Epidermal melanocyte (primary cell): ENCODE results near the gene ACKR1.

Source experiments
- DNase-seq: peaks from one replicate; pipeline ENCODE4 v3.0.0; 2011; ENCODE audit warnings: low spot score; ENCODE audit not compliant: insufficient read length

Gene ACKR1

DNA sequence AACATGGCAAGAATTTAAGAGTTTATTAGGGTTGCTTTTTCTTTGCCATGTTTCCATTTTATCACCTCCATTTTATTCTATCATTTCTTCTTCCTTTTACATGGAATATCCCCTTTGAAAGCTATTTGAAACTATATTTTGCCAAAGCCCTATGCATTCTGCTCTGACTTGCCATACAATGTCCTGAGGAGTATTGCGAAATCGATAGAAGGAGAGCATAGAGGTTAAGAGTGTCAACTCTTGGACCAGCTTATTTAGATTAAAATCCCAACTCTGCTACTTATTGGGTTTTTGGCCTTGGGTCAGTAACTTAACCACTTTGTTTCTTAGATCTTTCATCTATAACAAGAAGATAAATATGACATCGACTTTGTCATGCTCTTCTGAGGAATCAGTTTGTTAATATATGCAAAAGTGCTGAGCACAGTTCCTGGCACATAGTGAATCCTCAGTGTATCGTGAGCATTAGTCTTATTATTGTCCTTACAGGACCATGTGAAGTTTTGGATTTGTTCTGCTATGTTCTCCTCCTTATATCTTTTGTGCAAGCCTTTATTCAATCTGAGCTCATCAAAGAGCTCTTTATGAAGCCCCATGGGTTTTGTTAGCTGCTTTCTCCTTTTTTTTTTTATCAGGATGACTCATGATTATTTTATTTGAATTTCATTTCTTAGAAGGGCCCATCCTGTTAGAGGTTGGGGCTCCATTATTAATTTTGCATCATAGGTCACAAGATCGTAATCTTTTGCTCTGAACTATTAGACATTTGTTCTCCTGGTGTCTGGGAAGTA lies 17.6 kb downstream of the ACKR1 start:
- DNase-seq, result no peak

DNA sequence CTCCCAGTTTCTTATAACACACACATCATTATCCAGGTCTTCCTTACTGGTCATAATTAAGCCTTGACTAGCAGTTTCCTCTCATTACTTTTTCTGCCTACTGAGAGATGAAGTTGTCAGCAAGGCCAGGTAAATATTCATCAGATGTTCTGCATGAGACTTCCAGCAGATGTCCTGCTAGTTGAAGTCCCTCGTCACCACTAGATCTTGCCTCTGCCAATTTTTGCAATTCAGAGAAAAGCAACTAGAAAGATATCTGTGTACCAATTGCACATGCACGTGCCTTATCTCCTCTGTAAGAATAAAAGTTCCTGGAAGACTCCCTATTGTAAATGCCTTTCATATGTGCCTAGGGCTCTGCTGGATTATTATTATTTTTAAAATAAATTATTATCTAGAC lies 18.3 kb downstream of the ACKR1 start:
- DNase-seq, result no peak

DNA sequence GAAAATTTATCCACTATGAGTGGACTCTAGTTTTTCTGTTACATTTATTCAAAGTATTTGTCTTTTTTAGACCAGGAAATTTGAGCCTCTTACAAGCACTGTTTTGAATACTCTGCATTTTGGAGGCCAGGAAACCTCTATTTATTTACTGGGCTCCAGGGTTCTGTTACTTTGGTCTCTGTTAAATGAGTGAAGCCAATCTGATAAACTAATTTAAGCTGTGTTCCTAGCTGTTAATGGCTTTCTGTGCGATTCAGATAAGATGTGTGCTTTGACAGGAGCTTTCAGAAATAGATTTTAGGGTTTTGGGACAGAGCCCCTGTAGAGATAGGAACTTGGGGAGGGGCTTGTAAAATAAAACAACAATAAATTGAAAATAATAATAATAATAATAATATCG lies 23.9 kb downstream of the ACKR1 start:
- no peak for DNase-seq

DNA sequence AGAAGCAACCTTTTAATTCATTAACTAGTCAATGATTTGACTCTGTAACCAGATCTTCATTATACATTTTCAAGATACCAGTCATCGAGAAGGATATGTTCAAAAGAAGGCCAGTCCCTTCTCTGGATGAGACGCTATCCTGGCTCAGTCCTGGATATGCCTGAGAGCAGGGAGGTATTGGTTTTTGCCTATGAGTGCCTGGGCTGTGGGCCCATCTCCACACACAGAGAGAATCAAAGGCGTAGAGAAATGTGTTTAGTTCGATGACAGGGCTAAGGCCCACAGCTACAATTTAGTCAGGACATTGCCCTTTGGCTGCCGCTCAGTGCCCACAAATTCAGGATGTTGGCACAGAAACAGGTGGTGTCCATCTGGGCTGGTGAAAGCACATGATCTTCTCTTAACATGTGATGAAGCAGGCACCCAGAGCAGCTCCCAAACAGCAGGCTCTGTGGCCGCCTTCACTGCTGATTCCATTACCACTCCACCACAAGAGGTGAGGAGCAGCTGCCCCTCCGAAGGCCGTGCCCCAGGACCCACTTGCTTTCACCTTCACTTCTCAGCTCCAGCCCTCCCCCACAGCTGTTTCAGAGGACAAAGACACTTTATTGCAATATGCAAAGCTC lies 24.7 kb downstream of the ACKR1 start:
- DNase-seq, result no peak

DNA sequence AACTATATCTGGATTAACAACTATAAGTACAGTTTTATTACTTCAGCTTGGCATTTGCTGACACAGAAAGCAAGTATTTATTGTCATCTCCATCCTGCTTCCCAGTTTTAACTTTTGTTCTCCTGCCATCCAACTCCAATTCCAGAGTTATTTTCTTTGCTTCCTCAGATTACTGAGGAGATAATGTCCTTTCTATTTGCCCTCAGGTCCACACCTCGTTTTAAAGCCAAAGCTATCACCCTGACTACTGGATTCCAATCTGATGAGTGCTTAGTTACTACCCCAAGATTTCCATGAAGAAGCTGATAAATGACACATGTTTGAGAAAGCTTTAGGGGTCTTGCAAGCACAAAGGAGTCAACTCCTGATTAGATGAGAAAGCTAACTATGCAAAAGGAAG lies 25.2 kb downstream of the ACKR1 start:
- DNase-seq, result no peak

DNA sequence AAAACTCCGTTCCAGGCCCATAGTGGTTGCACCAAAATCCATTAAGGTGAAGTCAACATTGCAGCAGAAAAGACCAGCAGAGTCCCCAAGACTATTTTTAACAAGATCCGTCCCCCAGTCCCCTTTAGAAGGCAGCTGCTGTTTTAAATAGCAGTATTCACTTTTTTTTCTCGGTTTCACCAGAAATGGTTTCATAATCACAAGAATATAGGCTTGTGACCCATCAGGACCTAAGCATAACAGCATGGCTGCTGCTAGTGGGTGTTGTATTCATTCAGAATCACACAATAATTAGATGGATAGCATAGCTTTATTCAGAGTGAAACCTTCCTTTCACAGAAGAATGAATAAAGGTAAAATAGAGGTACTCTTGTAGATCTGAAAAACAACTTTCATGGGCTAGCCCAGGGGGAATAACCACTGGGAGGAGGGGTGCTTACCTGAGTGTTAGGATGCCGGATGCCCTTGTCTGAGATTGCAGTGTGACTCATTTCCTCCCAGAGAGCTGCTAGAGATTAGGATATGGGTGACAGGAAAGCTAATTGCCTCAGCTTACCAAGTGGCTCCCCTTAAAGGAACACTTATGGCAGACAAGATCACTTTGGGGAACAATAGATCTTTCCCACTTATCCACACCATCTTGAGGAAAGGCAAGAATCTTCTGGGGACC lies 35.0 kb downstream of the ACKR1 start:
- no peak for DNase-seq

DNA sequence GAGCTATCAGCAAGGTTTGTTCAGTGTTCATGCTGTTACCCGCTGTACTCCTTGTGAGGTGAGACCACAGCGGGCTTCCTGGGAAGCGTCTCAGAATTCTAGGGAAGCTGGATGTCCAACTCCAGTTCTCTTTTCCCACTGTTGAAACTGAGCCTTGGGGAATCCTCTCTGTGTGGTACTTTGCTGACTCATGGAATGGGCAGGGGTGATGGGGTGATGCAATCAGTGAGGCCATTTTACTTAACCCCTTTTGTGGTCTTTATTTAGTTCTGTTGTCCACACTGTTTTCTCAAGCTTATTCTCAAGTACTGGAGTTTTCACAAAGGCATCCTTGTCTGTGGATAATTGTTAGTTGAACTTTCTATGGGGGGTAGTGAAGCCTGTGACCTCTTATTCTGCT lies 42.6 kb downstream of the ACKR1 start:
- DNase-seq, result no peak

DNA sequence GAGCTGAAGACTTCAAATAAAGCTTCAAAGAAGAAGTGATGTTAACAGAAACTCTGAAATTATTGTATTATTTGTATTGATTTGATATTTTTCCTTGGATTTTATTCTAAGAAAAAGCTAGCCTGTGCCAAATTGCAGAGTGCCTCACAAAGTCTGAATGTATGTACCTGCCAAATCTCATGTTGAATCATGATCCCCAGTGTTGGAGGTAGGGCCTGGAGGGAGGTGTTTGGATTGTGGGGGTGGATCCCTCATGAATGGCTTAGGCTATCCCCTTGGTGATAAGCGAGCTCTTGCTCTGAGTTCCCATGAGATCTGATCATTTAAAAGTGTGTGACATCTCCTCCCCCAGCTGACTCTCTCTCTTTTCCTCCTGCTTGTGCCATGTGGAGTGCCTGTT lies 43.6 kb downstream of the ACKR1 start:
- no peak for DNase-seq

DNA sequence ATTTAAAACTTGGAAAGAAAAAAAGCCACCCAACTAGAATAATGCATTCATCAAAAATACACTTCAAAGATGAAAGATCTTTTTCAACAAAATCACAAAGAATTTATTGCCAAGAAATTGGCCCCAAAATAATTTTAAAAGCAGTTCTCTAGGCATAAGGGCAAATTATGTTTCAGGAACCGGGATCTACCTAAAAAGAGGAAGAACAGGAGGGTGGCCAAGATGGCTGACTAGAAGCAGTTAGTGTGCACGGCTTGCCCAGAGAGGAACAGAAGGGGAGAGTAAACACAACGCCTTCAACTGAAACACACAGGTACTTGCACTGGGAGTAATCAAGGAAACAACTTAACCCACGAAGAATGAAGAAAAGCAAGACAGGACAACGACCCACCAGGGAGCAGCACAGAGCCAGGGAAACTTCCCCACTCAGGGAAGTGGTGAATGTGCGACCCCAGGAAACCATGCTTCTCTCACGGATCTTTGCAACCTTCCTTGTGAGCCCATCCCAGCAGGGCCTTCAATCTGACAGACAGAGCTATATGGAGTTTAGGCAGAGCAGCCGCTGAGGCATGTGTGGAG lies 46.1 kb downstream of the ACKR1 start:
- DNase-seq, result no peak
